Endometrial microvascular endothelial cells (primary cell): ENCODE measurements around the gene SIKE1. TPM values are rescaled to one million over a fixed set of nuclear protein-coding genes. Genes with fewer than 3 reads are reported as not detected.
"Not testable (repeated sequence)": the region's sequence is repeated elsewhere in the genome, so short reads cannot be mapped to it uniquely, and the experiment has no call there.

Experiments used
- in situ Hi-C: cut with HindIII; loops from 2 replicates; pipeline ENCODE4 v1.10.0; 2017; ENCODE audit warnings: low sequenced_read_pairs, low pct_unique_long_range_greater_than_20kb; ENCODE audit errors: inconsistent ontology term
- total RNA-seq: library from RNA; depleted of rRNA; stranded (reverse); fragments of >200 nt; gene quantifications from one replicate; pipeline ENCODE4 v1.2.3, GENCODE V29; 2015; ENCODE audit errors: inconsistent ontology term

SIKE1 gene
- total RNA-seq, 1 donor from 2014 or later: 23.6 TPM

DNA sequence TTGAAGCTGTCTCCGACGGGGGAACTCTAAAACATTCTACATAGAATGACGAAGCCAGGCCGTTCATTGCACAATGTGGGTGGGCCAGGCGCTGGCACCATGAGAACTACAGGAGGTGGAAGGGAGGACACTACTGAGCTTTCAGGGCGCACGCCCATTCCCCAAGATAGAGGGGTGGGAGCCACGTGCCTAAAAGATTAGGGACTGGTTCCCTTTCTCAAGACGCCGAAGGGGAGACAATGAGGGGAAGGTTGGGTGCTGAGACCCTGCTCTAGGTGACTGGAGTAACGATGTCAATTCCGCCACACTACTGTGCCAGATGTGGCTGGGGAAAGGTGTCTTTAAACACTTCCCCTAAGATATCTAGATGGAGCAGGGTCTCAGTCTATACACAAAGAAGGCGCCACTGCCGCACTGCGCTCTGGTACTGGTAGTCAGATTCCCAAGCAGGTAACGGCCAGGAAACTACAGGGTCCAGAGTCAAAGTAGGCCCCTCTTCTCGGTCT, 23.5 kb downstream of the SIKE1 start:
- in situ Hi-C loops: no loop called here

- in situ Hi-C loops: no loop called here
Observed at GRCh38 chr1:114756009-114756892, 24.2 kb downstream of the SIKE1 start.

DNA sequence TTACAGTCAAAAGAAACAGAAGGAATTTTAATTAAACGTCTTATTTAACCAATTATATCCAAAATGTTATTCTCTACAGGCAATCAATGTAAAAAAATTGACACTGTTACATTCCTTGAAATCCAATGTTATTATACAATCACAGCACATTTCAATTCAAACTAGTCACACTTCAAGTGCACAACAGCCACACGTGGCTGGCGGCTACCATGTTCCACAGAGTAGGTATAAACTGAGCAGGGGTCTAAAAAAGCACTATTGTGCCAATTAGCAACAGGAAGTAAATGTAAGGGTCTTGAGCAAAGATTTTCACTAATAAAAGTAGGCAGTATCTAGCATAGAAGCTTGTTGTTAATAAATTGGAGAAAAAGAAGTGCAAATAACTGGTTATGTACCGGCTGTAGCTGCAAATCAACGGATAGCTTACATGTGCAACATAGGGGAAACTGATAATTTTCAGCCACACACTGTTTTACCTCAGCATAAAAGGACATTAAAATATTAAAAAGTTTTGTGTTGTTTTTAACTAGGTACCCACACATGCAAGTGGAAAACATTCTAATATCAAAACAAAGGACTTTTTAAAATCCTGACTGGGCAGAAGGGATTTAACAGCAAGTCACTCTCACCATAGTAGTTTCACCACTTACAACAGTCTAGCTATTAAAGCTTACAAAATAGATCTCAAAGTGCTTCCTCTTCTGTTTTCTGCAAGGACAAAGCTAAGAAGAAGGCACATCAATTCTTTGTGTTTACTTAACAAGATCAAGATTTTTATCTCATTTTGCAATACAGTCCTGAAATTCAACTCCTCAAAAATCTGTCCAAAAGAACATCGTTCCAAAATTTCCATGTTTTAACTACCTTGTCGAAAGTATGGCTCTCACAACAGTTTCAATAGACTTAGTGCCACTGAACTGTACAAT, 25.2 kb downstream of the SIKE1 start:
- in situ Hi-C loops: no loop called here

DNA sequence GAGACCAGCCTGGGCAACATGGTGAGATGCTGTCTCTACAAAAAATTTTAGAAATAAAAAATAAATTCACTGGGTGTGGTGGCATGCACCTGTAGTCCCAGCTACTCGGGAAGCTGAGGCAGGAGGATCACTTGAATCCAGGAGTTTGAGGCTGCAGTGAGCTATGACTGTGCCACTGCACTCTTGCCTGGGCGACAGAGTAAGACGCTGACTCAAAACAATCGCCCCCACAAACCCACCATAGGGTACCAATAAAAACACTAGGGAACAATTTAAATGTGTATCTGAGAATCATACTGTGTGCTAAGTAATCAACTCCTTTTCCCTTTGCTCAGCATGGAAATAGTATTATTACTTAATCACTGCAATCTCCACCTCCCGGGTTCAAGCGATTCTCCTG, 26.8 kb downstream of the SIKE1 start:
- in situ Hi-C loops: not testable (repeated sequence)

- in situ Hi-C loops: no loop called here
Observed at GRCh38 chr1:114753143-114753542, 27.3 kb downstream of the SIKE1 start.

DNA sequence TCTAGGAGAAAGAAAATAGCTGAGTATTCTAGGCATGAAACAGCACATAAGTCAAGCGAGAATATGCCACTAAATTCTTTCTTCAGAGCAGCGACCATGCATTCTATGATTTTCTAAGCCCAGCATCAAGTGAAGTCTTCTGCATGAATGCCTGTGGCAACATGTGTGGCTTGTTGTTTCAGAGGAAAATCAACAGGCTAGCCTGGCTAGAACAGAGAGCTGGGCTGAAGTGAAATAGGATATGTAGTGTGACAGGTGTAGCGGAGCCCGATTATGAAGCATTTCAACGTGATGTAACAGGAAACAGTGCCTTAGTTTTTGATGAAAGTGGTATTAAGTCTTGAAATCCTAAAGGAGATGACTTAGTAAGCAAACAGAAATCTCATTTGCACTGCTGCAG, 29.7 kb downstream of the SIKE1 start:
- in situ Hi-C loops: no loop called here

DNA sequence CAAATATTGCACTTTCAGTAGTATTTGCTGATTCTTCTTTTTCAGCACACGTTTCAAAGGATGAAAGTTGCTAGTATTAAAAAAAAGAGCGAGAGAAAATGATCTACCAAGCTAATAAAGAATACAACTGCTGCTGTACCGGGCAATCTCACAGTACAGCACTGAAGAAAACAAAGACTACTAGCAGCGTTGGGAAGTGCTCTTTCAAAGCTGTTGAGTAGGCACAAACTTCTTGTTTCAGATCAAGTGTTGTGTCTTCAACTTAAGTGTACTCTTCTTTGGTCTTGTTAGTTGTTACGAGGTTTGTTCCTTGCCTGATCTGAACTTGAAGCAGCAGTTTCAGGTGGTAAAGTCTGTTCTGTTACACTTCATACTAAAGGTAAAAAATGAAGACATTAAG, 30.6 kb downstream of the SIKE1 start:
- in situ Hi-C loops: no loop called here

GRCh38 chr1:114746450-114747121, 33.9 kb downstream of the SIKE1 start:
- in situ Hi-C loops: no loop called here

DNA sequence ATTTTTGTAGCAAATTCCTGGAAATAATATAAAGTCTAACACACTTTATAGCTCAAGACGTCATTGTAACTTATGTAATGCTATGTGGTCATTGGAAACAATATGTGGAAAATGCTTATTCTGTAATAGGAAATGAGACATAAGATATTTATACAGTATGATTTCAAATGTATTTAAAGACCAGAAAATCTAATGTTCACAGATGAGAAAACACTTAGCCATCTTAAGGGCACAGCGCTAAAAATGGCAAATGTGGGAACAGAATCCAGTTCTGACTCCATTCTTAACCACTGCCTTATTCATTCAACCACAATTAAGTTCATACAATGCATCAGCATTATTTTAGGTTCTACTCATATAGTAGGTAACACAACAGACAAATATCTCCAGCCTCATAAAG, 35.2 kb downstream of the SIKE1 start:
- in situ Hi-C loops: no loop called here

GRCh38 chr1:114741963-114742746, 38.3 kb downstream of the SIKE1 start:
- in situ Hi-C loops: no loop called here

DNA sequence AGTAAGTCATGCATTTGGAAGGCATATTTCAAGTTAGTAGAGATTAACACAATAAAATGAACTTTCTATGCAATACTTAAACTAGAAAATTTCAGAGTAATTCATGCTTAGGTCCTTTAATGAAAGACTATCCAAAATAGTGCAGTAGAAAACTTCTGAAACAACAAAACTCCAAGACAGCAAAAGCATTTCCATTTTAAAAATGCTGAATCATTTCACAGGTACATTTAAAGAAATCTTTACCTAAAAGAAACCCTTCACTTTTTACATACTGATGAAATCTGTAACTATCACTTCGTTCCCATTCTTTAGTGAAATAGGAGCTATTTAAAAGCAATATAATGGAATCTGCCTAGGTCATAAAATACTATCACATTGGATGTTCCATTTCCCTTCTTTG, 40.2 kb downstream of the SIKE1 start:
- in situ Hi-C loops: no loop called here

- in situ Hi-C loops: no loop called here
Observed at GRCh38 chr1:114737314-114737849, 43.1 kb downstream of the SIKE1 start.

DNA sequence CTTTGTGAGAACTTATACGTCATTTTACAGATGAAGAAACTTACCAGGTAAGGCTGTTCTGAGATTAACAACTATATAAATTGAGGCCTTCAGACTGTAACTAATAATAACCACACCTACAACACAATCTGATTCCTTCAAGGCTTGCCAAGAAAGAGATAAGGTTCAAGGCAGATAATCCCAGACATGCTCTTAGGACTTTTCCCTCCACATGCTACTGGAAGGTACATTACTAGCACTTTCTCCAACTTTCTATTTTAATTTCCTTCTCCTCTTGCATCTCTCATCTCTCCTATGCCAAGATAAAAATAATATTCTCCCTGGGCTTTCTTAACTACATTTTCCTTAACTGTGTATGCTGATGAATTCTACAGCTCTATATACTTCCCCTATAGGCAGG, 45.0 kb downstream of the SIKE1 start:
- in situ Hi-C loops: no loop called here

DNA sequence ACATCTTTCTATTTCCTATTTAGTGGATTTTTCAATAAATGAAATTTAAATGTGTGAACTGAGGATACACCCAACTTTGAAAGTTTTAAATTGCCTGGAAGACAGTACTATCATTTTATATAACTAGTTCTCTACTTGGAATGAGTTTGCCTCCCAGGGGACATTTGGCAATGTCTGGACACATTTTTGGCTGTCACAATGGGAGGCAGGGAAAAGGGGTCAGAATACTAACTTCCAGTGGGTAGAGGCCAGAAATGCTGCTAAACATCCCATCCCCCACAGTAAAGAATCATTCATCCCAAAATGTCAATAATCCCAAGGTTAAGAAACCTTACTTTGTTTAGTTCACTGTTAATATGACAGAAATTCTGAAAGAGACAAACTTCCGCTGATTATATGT, 50.7 kb downstream of the SIKE1 start:
- in situ Hi-C loops: no loop called here

- in situ Hi-C loops: no loop called here
Observed at GRCh38 chr1:114728553-114728952, 51.9 kb downstream of the SIKE1 start.

GRCh38 chr1:114725230-114725629, 55.3 kb downstream of the SIKE1 start:
- in situ Hi-C loops: no loop called here

GRCh38 chr1:114723915-114724314, 56.6 kb downstream of the SIKE1 start:
- in situ Hi-C loops: no loop called here

- in situ Hi-C loops: no loop called here
Observed at GRCh38 chr1:114723457-114723856, 57.0 kb downstream of the SIKE1 start.
